HepG2 (cell line): ENCODE measurements around the gene ABCA2.

ENCODE experiments used
- PAX8 ChIP-seq: sonication (generic); formaldehyde crosslinking; IDR thresholded peaks from 2 replicates; pipeline ENCODE4 v1.8.0; 2022; ENCODE audit warnings: mild to moderate bottlenecking, missing genetic modification reagents, borderline replicate concordance
- RAD21 ChIP-seq: fragments of 450-650 bp; formaldehyde crosslinking; IDR thresholded peaks from 2 replicates; pipeline ENCODE4 v1.5.0; 2020; ENCODE audit warnings: mild to moderate bottlenecking
- TF ChIP-seq, protein P1 (sequence below): sonication (generic); formaldehyde crosslinking; IDR thresholded peaks from 2 replicates; pipeline ENCODE4 v1.4.0; 2020; ENCODE audit warnings: missing genetic modification reagents
- TF ChIP-seq, protein P2 (sequence below): sonication (generic); formaldehyde crosslinking; IDR thresholded peaks from 2 replicates; pipeline ENCODE4 v1.4.0; 2020; ENCODE audit warnings: missing genetic modification reagents, mild to moderate bottlenecking, borderline replicate concordance
- TF ChIP-seq, protein P3 (sequence below): sonication (generic); formaldehyde crosslinking; IDR thresholded peaks from 2 replicates; pipeline ENCODE4 v1.5.0; 2020; ENCODE audit warnings: mild to moderate bottlenecking, missing genetic modification reagents, moderate library complexity
- TF ChIP-seq, protein P4 (sequence below): sonication (generic); formaldehyde crosslinking; IDR thresholded peaks from 2 replicates; pipeline ENCODE4 v1.9.0; 2021; ENCODE audit warnings: missing genetic modification reagents, borderline replicate concordance

DNA sequence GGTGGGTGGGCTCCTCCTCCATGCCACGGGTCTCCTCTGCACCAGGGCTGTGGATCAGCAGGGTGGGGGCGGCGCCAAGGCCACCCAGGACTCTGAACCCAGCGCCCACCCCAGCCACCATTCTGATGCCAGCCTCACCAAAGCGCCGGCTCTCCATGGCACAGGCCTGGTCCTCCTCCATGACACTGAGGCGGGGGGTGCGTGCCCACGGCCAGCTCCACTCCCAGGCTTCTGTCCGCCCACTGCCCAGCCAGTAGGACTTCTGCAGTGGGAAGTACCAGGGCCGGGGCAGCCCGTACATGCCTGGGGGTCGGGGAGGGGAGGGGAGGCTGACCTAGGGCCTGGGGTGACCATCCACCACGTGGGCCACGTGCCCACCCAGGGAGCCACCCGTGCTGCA, 11.6 kb downstream of the ABCA2 start:
- TF ChIP-seq, protein P1, sequence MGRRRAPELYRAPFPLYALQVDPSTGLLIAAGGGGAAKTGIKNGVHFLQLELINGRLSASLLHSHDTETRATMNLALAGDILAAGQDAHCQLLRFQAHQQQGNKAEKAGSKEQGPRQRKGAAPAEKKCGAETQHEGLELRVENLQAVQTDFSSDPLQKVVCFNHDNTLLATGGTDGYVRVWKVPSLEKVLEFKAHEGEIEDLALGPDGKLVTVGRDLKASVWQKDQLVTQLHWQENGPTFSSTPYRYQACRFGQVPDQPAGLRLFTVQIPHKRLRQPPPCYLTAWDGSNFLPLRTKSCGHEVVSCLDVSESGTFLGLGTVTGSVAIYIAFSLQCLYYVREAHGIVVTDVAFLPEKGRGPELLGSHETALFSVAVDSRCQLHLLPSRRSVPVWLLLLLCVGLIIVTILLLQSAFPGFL (CRISPR knock-in tag), result no peak
- TF ChIP-seq, protein P2, sequence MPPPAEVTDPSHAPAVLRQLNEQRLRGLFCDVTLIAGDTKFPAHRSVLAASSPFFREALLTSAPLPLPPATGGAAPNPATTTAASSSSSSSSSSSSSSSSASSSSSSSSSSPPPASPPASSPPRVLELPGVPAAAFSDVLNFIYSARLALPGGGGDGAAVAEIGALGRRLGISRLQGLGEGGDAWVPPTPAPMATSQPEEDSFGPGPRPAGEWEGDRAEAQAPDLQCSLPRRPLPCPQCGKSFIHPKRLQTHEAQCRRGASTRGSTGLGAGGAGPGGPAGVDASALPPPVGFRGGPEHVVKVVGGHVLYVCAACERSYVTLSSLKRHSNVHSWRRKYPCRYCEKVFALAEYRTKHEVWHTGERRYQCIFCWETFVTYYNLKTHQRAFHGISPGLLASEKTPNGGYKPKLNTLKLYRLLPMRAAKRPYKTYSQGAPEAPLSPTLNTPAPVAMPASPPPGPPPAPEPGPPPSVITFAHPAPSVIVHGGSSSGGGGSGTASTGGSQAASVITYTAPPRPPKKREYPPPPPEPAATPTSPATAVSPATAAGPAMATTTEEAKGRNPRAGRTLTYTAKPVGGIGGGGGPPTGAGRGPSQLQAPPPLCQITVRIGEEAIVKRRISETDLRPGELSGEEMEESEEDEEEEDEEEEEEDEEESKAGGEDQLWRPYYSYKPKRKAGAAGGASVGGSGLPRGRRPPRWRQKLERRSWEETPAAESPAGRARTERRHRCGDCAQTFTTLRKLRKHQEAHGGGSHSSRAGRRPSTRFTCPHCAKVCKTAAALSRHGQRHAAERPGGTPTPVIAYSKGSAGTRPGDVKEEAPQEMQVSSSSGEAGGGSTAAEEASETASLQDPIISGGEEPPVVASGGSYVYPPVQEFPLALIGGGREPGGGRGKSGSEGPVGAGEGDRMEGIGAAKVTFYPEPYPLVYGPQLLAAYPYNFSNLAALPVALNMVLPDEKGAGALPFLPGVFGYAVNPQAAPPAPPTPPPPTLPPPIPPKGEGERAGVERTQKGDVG (CRISPR knock-in tag), result no peak
- TF ChIP-seq PAX8 (CRISPR knock-in tag) (no peak), RAD21 (CRISPR knock-in tag) (no peak)
- TF ChIP-seq, protein P3, sequence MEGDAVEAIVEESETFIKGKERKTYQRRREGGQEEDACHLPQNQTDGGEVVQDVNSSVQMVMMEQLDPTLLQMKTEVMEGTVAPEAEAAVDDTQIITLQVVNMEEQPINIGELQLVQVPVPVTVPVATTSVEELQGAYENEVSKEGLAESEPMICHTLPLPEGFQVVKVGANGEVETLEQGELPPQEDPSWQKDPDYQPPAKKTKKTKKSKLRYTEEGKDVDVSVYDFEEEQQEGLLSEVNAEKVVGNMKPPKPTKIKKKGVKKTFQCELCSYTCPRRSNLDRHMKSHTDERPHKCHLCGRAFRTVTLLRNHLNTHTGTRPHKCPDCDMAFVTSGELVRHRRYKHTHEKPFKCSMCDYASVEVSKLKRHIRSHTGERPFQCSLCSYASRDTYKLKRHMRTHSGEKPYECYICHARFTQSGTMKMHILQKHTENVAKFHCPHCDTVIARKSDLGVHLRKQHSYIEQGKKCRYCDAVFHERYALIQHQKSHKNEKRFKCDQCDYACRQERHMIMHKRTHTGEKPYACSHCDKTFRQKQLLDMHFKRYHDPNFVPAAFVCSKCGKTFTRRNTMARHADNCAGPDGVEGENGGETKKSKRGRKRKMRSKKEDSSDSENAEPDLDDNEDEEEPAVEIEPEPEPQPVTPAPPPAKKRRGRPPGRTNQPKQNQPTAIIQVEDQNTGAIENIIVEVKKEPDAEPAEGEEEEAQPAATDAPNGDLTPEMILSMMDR (CRISPR knock-in tag), result no peak
- TF ChIP-seq, protein P4, sequence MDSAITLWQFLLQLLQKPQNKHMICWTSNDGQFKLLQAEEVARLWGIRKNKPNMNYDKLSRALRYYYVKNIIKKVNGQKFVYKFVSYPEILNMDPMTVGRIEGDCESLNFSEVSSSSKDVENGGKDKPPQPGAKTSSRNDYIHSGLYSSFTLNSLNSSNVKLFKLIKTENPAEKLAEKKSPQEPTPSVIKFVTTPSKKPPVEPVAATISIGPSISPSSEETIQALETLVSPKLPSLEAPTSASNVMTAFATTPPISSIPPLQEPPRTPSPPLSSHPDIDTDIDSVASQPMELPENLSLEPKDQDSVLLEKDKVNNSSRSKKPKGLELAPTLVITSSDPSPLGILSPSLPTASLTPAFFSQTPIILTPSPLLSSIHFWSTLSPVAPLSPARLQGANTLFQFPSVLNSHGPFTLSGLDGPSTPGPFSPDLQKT (CRISPR knock-in tag), result no peak
